Mesendoderm (in vitro differentiated cells): Measurements from ENCODE around the gene PARVB.

Experiments
- DNase-seq: peaks from one replicate; pipeline ENCODE4 v3.0.0; 2013
- H2AK5ac ChIP-seq: 2 replicates; pipeline ENCODE4 v1.6.1; 2013; ENCODE audit warnings: low read length, inconsistent platforms
- H2BK120ac ChIP-seq: 2 replicates; pipeline ENCODE4 v1.6.1; 2013; ENCODE audit warnings: low read depth, mild to moderate bottlenecking, low read length, moderate library complexity, mixed read lengths
- H2BK15ac ChIP-seq: replicated peaks from 2 replicates; pipeline ENCODE4 v1.6.1; 2013; ENCODE audit warnings: low read depth, mild to moderate bottlenecking, moderate library complexity
- H2BK5ac ChIP-seq: 2 replicates; pipeline ENCODE4 v1.6.1; 2013; ENCODE audit warnings: low read length, inconsistent platforms
- H3K18ac ChIP-seq: 2 replicates; pipeline ENCODE4 v1.6.1; 2013; ENCODE audit warnings: mild to moderate bottlenecking, low read length, mixed read lengths
- H3K23ac ChIP-seq: one replicate; pipeline ENCODE4 v1.6.1; 2013; ENCODE audit warnings: low read length
- H3K27ac ChIP-seq: 2 replicates; pipeline ENCODE4 v1.5.1; 2013; ENCODE audit warnings: low read depth, mild to moderate bottlenecking, inconsistent platforms, low read length, moderate library complexity
- H3K27me3 ChIP-seq: 2 replicates; pipeline ENCODE4 v1.6.1; 2013; ENCODE audit warnings: low read length, control low read depth, mild to moderate bottlenecking, inconsistent platforms; ENCODE audit not compliant: insufficient read depth, poor library complexity
- H3K36me3 ChIP-seq: 2 replicates; pipeline ENCODE4 v1.6.1; 2013; ENCODE audit warnings: low read length, inconsistent platforms; ENCODE audit not compliant: control insufficient read depth, insufficient read depth
- H3K4ac ChIP-seq: one replicate; pipeline ENCODE4 v1.6.1; 2013; ENCODE audit warnings: low read depth, mild to moderate bottlenecking, low read length, moderate library complexity
- H3K4me1 ChIP-seq: 2 replicates; pipeline ENCODE4 v1.6.1; 2013; ENCODE audit warnings: low read depth, low read length, inconsistent platforms; ENCODE audit not compliant: control insufficient read depth
- H3K4me2 ChIP-seq: 2 replicates; pipeline ENCODE4 v1.6.1; 2013; ENCODE audit warnings: low read length
- H3K4me3 ChIP-seq: 2 replicates; pipeline ENCODE4 v1.5.1; 2013; ENCODE audit warnings: mild to moderate bottlenecking, low read length
- H3K56ac ChIP-seq: one replicate; pipeline ENCODE4 v1.6.1; 2013; ENCODE audit warnings: low read length
- H3K79me1 ChIP-seq: 2 replicates; pipeline ENCODE4 v1.6.1; 2013; ENCODE audit warnings: low read length, inconsistent platforms
- H3K79me2 ChIP-seq: 2 replicates; pipeline ENCODE4 v1.6.1; 2013; ENCODE audit warnings: mild to moderate bottlenecking, low read length; ENCODE audit not compliant: control insufficient read depth, insufficient read depth
- H3K9ac ChIP-seq: 2 replicates; pipeline ENCODE4 v1.6.1; 2013; ENCODE audit warnings: low read length, inconsistent platforms
- H4K5ac ChIP-seq: one replicate; pipeline ENCODE4 v1.6.1; 2013; ENCODE audit warnings: low read length
- H4K8ac ChIP-seq: one replicate; pipeline ENCODE4 v1.6.1; 2013; ENCODE audit warnings: low read depth, mild to moderate bottlenecking, control low read depth, low read length, moderate library complexity
- WGBS: extraction: QIAGEN DNeasy Blood & Tissue Kit; methylation state at CpG from one replicate; pipeline ENCODE4 v1.1.7; 2013; ENCODE audit warnings: low lambda C conversion rate, missing lambda C conversion rate; ENCODE audit not compliant: insufficient coverage; ENCODE audit errors: extremely low coverage; 5-methylcytosine and 5-hydroxymethylcytosine counted together

PARVB gene

GRCh38 chr22:44213489-44214043 is 189.5 kb downstream of the PARVB start:
- WGBS = no CpG with 5 or more reads among the region's 3 CpGs

GRCh38 chr22:44214187-44214586 is 190.1 kb downstream of the PARVB start:
- no peak overlapping the region for H3K56ac ChIP-seq
- H3K4me1 ChIP-seq = no peaks in the 10 kb centered on the region
- no peaks in the 10 kb centered on the region for H3K36me3 ChIP-seq
- H3K27ac ChIP-seq = no peak overlapping the region
- H4K5ac ChIP-seq = no peak overlapping the region
- no peak overlapping the region for H2BK120ac ChIP-seq
- no peak overlapping the region for H3K4me3 ChIP-seq
- no peak overlapping the region for H3K23ac ChIP-seq
- H2BK15ac ChIP-seq = no peak overlapping the region
- no peak overlapping the region for H2AK5ac ChIP-seq
- H3K79me2 ChIP-seq = no peaks in the 10 kb centered on the region
- no peak overlapping the region for H3K18ac ChIP-seq
- H3K79me1 ChIP-seq = no peaks in the 10 kb centered on the region
- H3K4me2 ChIP-seq = no peak overlapping the region
- H3K27me3 ChIP-seq = no peaks in the 10 kb centered on the region
- H2BK5ac ChIP-seq = no peak overlapping the region
- H4K8ac ChIP-seq = no peak overlapping the region
- DNase-seq = no peak
- WGBS = no CpG with 5 or more reads among the region's 3 CpGs
- no peak overlapping the region for H3K4ac ChIP-seq
- H3K9ac ChIP-seq = no peak overlapping the region

More at GRCh38 chr22:44213489-44214043, 189.5 kb downstream of the PARVB start:
- no peak for DNase-seq
- no peak overlapping the region for H3K18ac ChIP-seq
- H3K23ac ChIP-seq = no peak overlapping the region
- no peak overlapping the region for H3K56ac ChIP-seq
- no peaks in the 10 kb centered on the region for H3K79me2 ChIP-seq
- H3K9ac ChIP-seq = no peak overlapping the region
- no peaks in the 10 kb centered on the region for H3K4me1 ChIP-seq
- H3K27ac ChIP-seq = no peak overlapping the region
- H2AK5ac ChIP-seq = no peak overlapping the region
- H4K5ac ChIP-seq = no peak overlapping the region
- no peak overlapping the region for H2BK5ac ChIP-seq
- no peak overlapping the region for H3K4ac ChIP-seq
- no peak overlapping the region for H2BK15ac ChIP-seq
- H3K36me3 ChIP-seq = no peaks in the 10 kb centered on the region
- no peak overlapping the region for H2BK120ac ChIP-seq
- no peak overlapping the region for H4K8ac ChIP-seq
- H3K4me3 ChIP-seq = no peak overlapping the region
- H3K27me3 ChIP-seq = no peaks in the 10 kb centered on the region
- no peak overlapping the region for H3K4me2 ChIP-seq
- no peaks in the 10 kb centered on the region for H3K79me1 ChIP-seq

GRCh38 chr22:44214764-44215163 is 190.7 kb downstream of the PARVB start:
- Histone ChIP-seq H3K4ac (no peak overlapping the region), H3K23ac (no peak overlapping the region), H3K27ac (no peak overlapping the region), H3K9ac (no peak overlapping the region), H2BK15ac (no peak overlapping the region), H3K36me3 (no peaks in the 10 kb centered on the region), H2AK5ac (no peak overlapping the region), H3K18ac (no peak overlapping the region), H3K4me2 (no peak overlapping the region), H4K5ac (no peak overlapping the region), H2BK120ac (no peak overlapping the region), H3K79me2 (no peaks in the 10 kb centered on the region), H3K4me3 (no peak overlapping the region), H2BK5ac (no peak overlapping the region), H3K4me1 (no peaks in the 10 kb centered on the region), H4K8ac (no peak overlapping the region), H3K27me3 (no peaks in the 10 kb centered on the region), H3K79me1 (no peaks in the 10 kb centered on the region), H3K56ac (no peak overlapping the region)
- WGBS = no CpG with 5 or more reads among the region's 6 CpGs
- no peak for DNase-seq

GRCh38 chr22:44215287-44215686 is 191.2 kb downstream of the PARVB start:
- Histone ChIP-seq H3K18ac (no peak overlapping the region), H3K36me3 (no peaks in the 10 kb centered on the region), H3K56ac (no peak overlapping the region), H3K79me1 (no peaks in the 10 kb centered on the region), H3K79me2 (no peaks in the 10 kb centered on the region), H2BK120ac (no peak overlapping the region), H3K9ac (no peak overlapping the region), H4K8ac (no peak overlapping the region), H3K27me3 (no peaks in the 10 kb centered on the region), H3K23ac (no peak overlapping the region), H3K4me2 (no peak overlapping the region), H2BK5ac (no peak overlapping the region), H3K27ac (no peak overlapping the region), H4K5ac (no peak overlapping the region), H3K4me1 (no peaks in the 10 kb centered on the region), H3K4ac (no peak overlapping the region), H2BK15ac (no peak overlapping the region), H2AK5ac (no peak overlapping the region), H3K4me3 (no peak overlapping the region)
- no peak for DNase-seq
- no CpG with 5 or more reads among the region's 4 CpGs for WGBS

- no peak overlapping the region for H3K4me2 ChIP-seq
Observed at GRCh38 chr22:44217346-44217745, 193.2 kb downstream of the PARVB start.

GRCh38 chr22:44218071-44218470 is 194.0 kb downstream of the PARVB start:
- no peak overlapping the region for H2BK120ac ChIP-seq
- H3K79me1 ChIP-seq = no peaks in the 10 kb centered on the region
- no peak overlapping the region for H3K18ac ChIP-seq
- H4K5ac ChIP-seq = no peak overlapping the region
- no peak overlapping the region for H3K56ac ChIP-seq
- H3K4ac ChIP-seq = no peak overlapping the region
- H3K27me3 ChIP-seq = no peaks in the 10 kb centered on the region
- no peak overlapping the region for H4K8ac ChIP-seq
- no peak overlapping the region for H2BK5ac ChIP-seq
- no peak overlapping the region for H3K23ac ChIP-seq
- H3K36me3 ChIP-seq = no peaks in the 10 kb centered on the region
- no peaks in the 10 kb centered on the region for H3K4me1 ChIP-seq
- no peak overlapping the region for H3K27ac ChIP-seq
- H3K4me2 ChIP-seq = no peak overlapping the region
- no peak overlapping the region for H2AK5ac ChIP-seq
- WGBS = no CpG with 5 or more reads among the region's 6 CpGs
- DNase-seq = no peak
- no peak overlapping the region for H3K9ac ChIP-seq
- H3K79me2 ChIP-seq = no peaks in the 10 kb centered on the region
- H2BK15ac ChIP-seq = no peak overlapping the region
- no peak overlapping the region for H3K4me3 ChIP-seq

More at GRCh38 chr22:44217346-44217745, 193.2 kb downstream of the PARVB start:
- no peak overlapping the region for H2BK120ac ChIP-seq
- H4K5ac ChIP-seq = no peak overlapping the region
- WGBS = no CpG with 5 or more reads among the region's 7 CpGs
- no peak for DNase-seq
- no peak overlapping the region for H2BK5ac ChIP-seq
- H3K9ac ChIP-seq = no peak overlapping the region
- no peak overlapping the region for H3K56ac ChIP-seq
- H2AK5ac ChIP-seq = no peak overlapping the region
- H3K27me3 ChIP-seq = no peaks in the 10 kb centered on the region
- H2BK15ac ChIP-seq = no peak overlapping the region
- no peaks in the 10 kb centered on the region for H3K36me3 ChIP-seq
- H3K27ac ChIP-seq = no peak overlapping the region
- H3K4ac ChIP-seq = no peak overlapping the region
- no peaks in the 10 kb centered on the region for H3K4me1 ChIP-seq
- no peak overlapping the region for H3K23ac ChIP-seq
- H4K8ac ChIP-seq = no peak overlapping the region
- H3K4me3 ChIP-seq = no peak overlapping the region
- no peak overlapping the region for H3K18ac ChIP-seq
- H3K79me2 ChIP-seq = no peaks in the 10 kb centered on the region
- H3K79me1 ChIP-seq = no peaks in the 10 kb centered on the region
